ENCODE results near the gene H1-8. TPM values are rescaled to one million over a fixed set of nuclear protein-coding genes. Genes with fewer than 3 reads are reported as not detected.

H1-8 gene
- total RNA-seq, 2 donors from 2014 or later: not detected

- Histone ChIP-seq H3K4me1 (replicated peaks) (no peaks in the 10 kb centered on the region), H3K36me3 (no peaks in the 10 kb centered on the region), H3K27me3 (replicated peaks; ENCODE audit: insufficient read depth) (no peaks in the 10 kb centered on the region), H3K9me3 (no peaks in the 10 kb centered on the region), H3K4me3 (no peak overlapping the region), H3K27ac (no peak overlapping the region)
- intact Hi-C loops (cut with DNase I): no loop called here
- TF ChIP-seq, protein P1, sequence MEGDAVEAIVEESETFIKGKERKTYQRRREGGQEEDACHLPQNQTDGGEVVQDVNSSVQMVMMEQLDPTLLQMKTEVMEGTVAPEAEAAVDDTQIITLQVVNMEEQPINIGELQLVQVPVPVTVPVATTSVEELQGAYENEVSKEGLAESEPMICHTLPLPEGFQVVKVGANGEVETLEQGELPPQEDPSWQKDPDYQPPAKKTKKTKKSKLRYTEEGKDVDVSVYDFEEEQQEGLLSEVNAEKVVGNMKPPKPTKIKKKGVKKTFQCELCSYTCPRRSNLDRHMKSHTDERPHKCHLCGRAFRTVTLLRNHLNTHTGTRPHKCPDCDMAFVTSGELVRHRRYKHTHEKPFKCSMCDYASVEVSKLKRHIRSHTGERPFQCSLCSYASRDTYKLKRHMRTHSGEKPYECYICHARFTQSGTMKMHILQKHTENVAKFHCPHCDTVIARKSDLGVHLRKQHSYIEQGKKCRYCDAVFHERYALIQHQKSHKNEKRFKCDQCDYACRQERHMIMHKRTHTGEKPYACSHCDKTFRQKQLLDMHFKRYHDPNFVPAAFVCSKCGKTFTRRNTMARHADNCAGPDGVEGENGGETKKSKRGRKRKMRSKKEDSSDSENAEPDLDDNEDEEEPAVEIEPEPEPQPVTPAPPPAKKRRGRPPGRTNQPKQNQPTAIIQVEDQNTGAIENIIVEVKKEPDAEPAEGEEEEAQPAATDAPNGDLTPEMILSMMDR (IDR thresholded peaks at IDR 0.05): no peak
- no peak for TF ChIP-seq POLR2A (IDR thresholded peaks at IDR 0.05)
- no peak for TF ChIP-seq POLR2AphosphoS5 (IDR thresholded peaks at IDR 0.05)
- no peak for DNase-seq (ENCODE audit: low spot score)
- 91% methylated on average over 5 of the region's 5 CpGs for WGBS
These were observed 42.7 kb upstream of the H1-8 start for GRCh38 chr3:129500334-129500658.

GRCh38 chr3:129501630-129502029 lies 41.3 kb upstream of the H1-8 start:
- DNase-seq (ENCODE audit: low spot score): no peak
- H3K4me1 ChIP-seq (replicated peaks): no peaks in the 10 kb centered on the region
- H3K4me3 ChIP-seq: no peak overlapping the region
- no peak overlapping the region for H3K27ac ChIP-seq
- 76% methylated on average over 5 of the region's 5 CpGs for WGBS
- intact Hi-C loops (cut with DNase I): no loop called here
- no peaks in the 10 kb centered on the region for H3K9me3 ChIP-seq
- no peaks in the 10 kb centered on the region for H3K27me3 ChIP-seq (replicated peaks; ENCODE audit: insufficient read depth)
- H3K36me3 ChIP-seq: no peaks in the 10 kb centered on the region
- TF ChIP-seq, protein P1 (IDR thresholded peaks at IDR 0.05): no peak
- TF ChIP-seq POLR2A (IDR thresholded peaks at IDR 0.05): no peak
- no peak for TF ChIP-seq POLR2AphosphoS5 (IDR thresholded peaks at IDR 0.05)

GRCh38 chr3:129502641-129503408 lies 40.1 kb upstream of the H1-8 start:
- intact Hi-C loops (cut with DNase I): no loop called here

GRCh38 chr3:129503471-129504291 lies 39.3 kb upstream of the H1-8 start:
- Histone ChIP-seq H3K4me3 (no peak overlapping the region), H3K9me3 (no peaks in the 10 kb centered on the region), H3K4me1 (replicated peaks) (no peaks in the 10 kb centered on the region), H3K27me3 (replicated peaks; ENCODE audit: insufficient read depth) (no peaks in the 10 kb centered on the region), H3K27ac (no peak overlapping the region), H3K36me3 (no peaks in the 10 kb centered on the region)
- intact Hi-C loops (cut with DNase I): no loop called here
- no peak for DNase-seq (ENCODE audit: low spot score)
- TF ChIP-seq POLR2A (IDR thresholded peaks at IDR 0.05) (no peak), POLR2AphosphoS5 (IDR thresholded peaks at IDR 0.05) (no peak)
- TF ChIP-seq, protein P1 (IDR thresholded peaks at IDR 0.05): no peak
- WGBS: 85% methylated on average over 13 of the region's 13 CpGs

More at GRCh38 chr3:129502641-129503408, 40.1 kb upstream of the H1-8 start:
- DNase-seq (ENCODE audit: low spot score): no peak
- 89% methylated on average over 18 of the region's 18 CpGs for WGBS
- no peak overlapping the region for H3K4me3 ChIP-seq
- H3K9me3 ChIP-seq: no peaks in the 10 kb centered on the region
- no peak overlapping the region for H3K27ac ChIP-seq
- no peaks in the 10 kb centered on the region for H3K36me3 ChIP-seq
- no peak for TF ChIP-seq POLR2AphosphoS5 (IDR thresholded peaks at IDR 0.05)
- H3K4me1 ChIP-seq (replicated peaks): no peaks in the 10 kb centered on the region
- H3K27me3 ChIP-seq (replicated peaks; ENCODE audit: insufficient read depth): no peaks in the 10 kb centered on the region

- DNase-seq (ENCODE audit: low spot score): no peak
- TF ChIP-seq POLR2AphosphoS5 (IDR thresholded peaks at IDR 0.05) (no peak), POLR2A (IDR thresholded peaks at IDR 0.05) (no peak)
- TF ChIP-seq, protein P1 (IDR thresholded peaks at IDR 0.05): no peak
- intact Hi-C loops (cut with DNase I): no loop called here
- Histone ChIP-seq H3K36me3 (no peaks in the 10 kb centered on the region), H3K27me3 (replicated peaks; ENCODE audit: insufficient read depth) (no peaks in the 10 kb centered on the region), H3K9me3 (no peaks in the 10 kb centered on the region), H3K4me1 (replicated peaks) (no peaks in the 10 kb centered on the region), H3K27ac (no peak overlapping the region), H3K4me3 (no peak overlapping the region)
- 81% methylated on average over 5 of the region's 5 CpGs for WGBS
These were observed 38.4 kb upstream of the H1-8 start for GRCh38 chr3:129504471-129505100.

All from prostate gland (tissue), 2 donors.